Measurements from ENCODE around the gene GC. TPM values are rescaled to one million over a fixed set of nuclear protein-coding genes. Genes with fewer than 3 reads are reported as not detected.

The GC gene
- not detected in 2 replicates for polyA plus RNA-seq (2011; rRNA removed)
- polyA minus RNA-seq (2011; rRNA and poly(A)+ RNA removed) = not detected in 2 replicates

GRCh38 chr4:71783972-71784371, at the start of gene GC:
Gene GC, minus strand, starts transcription at chr4:71784079. Its CDS starts 61 bp downstream, at chr4:71784018.
- DNase-seq (ENCODE audit: low read depth) = no peak
- ChIA-PET CTCF (no interaction called here), POLR2A (no interaction called here)
- Histone ChIP-seq H3K27me3 (ENCODE audit: control insufficient read depth, insufficient read depth, low read length) (no peaks in the 10 kb centered on the region), H3K4me3 (ENCODE audit: low read depth, low read length) (no peak within 1 kb of the TSS), H3K36me3 (ENCODE audit: control insufficient read depth, insufficient read depth, low read length) (no peaks in the 10 kb centered on the region)
- TF ChIP-seq CTCF (IDR thresholded peaks at IDR 0.05; ENCODE audit: insufficient read depth, low read depth, low read length) = no peak

GRCh38 chr4:71833232-71833900, 49.5 kb upstream of the GC start:
- CTCF ChIA-PET = no interaction called here
- H3K27me3 ChIP-seq (ENCODE audit: control insufficient read depth, insufficient read depth, low read length) = no peaks in the 10 kb centered on the region
- no peak overlapping the region for H3K4me3 ChIP-seq (ENCODE audit: low read depth, low read length)
- no peaks in the 10 kb centered on the region for H3K36me3 ChIP-seq (ENCODE audit: control insufficient read depth, insufficient read depth, low read length)
- POLR2A ChIA-PET = no interaction called here
- no peak for DNase-seq (ENCODE audit: low read depth)
- TF ChIP-seq CTCF (IDR thresholded peaks at IDR 0.05; ENCODE audit: insufficient read depth, low read depth, low read length) = no peak

- H3K27me3 ChIP-seq (ENCODE audit: control insufficient read depth, insufficient read depth, low read length) = no peaks in the 10 kb centered on the region
- no peak overlapping the region for H3K4me3 ChIP-seq (ENCODE audit: low read depth, low read length)
- POLR2A ChIA-PET = no interaction called here
- TF ChIP-seq CTCF (IDR thresholded peaks at IDR 0.05; ENCODE audit: insufficient read depth, low read depth, low read length) = no peak
- CTCF ChIA-PET = no interaction called here
- no peaks in the 10 kb centered on the region for H3K36me3 ChIP-seq (ENCODE audit: control insufficient read depth, insufficient read depth, low read length)
- DNase-seq (ENCODE audit: low read depth) = no peak
These were observed 48.2 kb upstream of the GC start for GRCh38 chr4:71832049-71832448.

GRCh38 chr4:71830497-71831190, 46.8 kb upstream of the GC start:
- H3K27me3 ChIP-seq (ENCODE audit: control insufficient read depth, insufficient read depth, low read length) = no peaks in the 10 kb centered on the region
- H3K36me3 ChIP-seq (ENCODE audit: control insufficient read depth, insufficient read depth, low read length) = no peaks in the 10 kb centered on the region
- CTCF ChIA-PET = no interaction called here
- DNase-seq (ENCODE audit: low read depth) = no peak
- POLR2A ChIA-PET = no interaction called here
- H3K4me3 ChIP-seq (ENCODE audit: low read depth, low read length) = no peak overlapping the region
- TF ChIP-seq CTCF (IDR thresholded peaks at IDR 0.05; ENCODE audit: insufficient read depth, low read depth, low read length) = no peak

GRCh38 chr4:71828470-71828869, 44.6 kb upstream of the GC start:
- ChIA-PET CTCF (no interaction called here), POLR2A (no interaction called here)
- Histone ChIP-seq H3K27me3 (ENCODE audit: control insufficient read depth, insufficient read depth, low read length) (no peaks in the 10 kb centered on the region), H3K4me3 (ENCODE audit: low read depth, low read length) (no peak overlapping the region), H3K36me3 (ENCODE audit: control insufficient read depth, insufficient read depth, low read length) (no peaks in the 10 kb centered on the region)
- no peak for TF ChIP-seq CTCF (IDR thresholded peaks at IDR 0.05; ENCODE audit: insufficient read depth, low read depth, low read length)
- DNase-seq (ENCODE audit: low read depth) = no peak
